Uterus (tissue), 2 donors: ENCODE data around the gene CWC27.

Experiments used
- POLR2A ChIP-seq, 2 donors: fragments of 450-650 bp; IDR thresholded peaks; one replicate each; pipeline ENCODE4 v1.6.1; 2016; ENCODE audit warnings: antibody characterized with exemption in 2 of 2, mild to moderate bottlenecking in 1 of 2, moderate library complexity in 1 of 2
- TF ChIP-seq, protein P1 (sequence below), 4 experiments: fragments of 200-600 bp in 2 of 4; fragments of 450-650 bp in 2 of 4; sonication (generic) in 2 of 4; IDR thresholded peaks; one replicate each; pipeline ENCODE4 v1.5.1; 2016 to 2019; ENCODE audit warnings: antibody characterized with exemption in 4 of 4, mild to moderate bottlenecking in 2 of 4, moderate library complexity in 1 of 4

- TF ChIP-seq, protein P1, sequence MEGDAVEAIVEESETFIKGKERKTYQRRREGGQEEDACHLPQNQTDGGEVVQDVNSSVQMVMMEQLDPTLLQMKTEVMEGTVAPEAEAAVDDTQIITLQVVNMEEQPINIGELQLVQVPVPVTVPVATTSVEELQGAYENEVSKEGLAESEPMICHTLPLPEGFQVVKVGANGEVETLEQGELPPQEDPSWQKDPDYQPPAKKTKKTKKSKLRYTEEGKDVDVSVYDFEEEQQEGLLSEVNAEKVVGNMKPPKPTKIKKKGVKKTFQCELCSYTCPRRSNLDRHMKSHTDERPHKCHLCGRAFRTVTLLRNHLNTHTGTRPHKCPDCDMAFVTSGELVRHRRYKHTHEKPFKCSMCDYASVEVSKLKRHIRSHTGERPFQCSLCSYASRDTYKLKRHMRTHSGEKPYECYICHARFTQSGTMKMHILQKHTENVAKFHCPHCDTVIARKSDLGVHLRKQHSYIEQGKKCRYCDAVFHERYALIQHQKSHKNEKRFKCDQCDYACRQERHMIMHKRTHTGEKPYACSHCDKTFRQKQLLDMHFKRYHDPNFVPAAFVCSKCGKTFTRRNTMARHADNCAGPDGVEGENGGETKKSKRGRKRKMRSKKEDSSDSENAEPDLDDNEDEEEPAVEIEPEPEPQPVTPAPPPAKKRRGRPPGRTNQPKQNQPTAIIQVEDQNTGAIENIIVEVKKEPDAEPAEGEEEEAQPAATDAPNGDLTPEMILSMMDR (IDR thresholded peaks at IDR 0.05), result no peak
- TF ChIP-seq POLR2A (IDR thresholded peaks at IDR 0.05), result no peak
Observed at GRCh38 chr5:64775291-64775690, 6.6 kb downstream of the CWC27 start.
